ENCODE results near the gene CCDC177. TPM values are rescaled to one million over a fixed set of nuclear protein-coding genes. Genes with fewer than 3 reads are reported as not detected.
"Not testable (repeated sequence)": the region's sequence is repeated elsewhere in the genome, so short reads cannot be mapped to it uniquely, and the experiment has no call there.

CCDC177 gene
- total RNA-seq, 1 donor from 2014 or later = not detected

GRCh38 chr14:69606258-69607184 is 31.9 kb upstream of the CCDC177 start:
- intact Hi-C loops (cut with DNase I) = no loop called here

GRCh38 chr14:69605738-69606137 is 31.1 kb upstream of the CCDC177 start:
- intact Hi-C loops (cut with DNase I) = no loop called here
- DNase-seq (ENCODE audit: low spot score) = no peak

More at GRCh38 chr14:69606258-69607184, 31.9 kb upstream of the CCDC177 start:
- no peak for DNase-seq (ENCODE audit: low spot score)

GRCh38 chr14:69600304-69600891 is 25.7 kb upstream of the CCDC177 start:
- intact Hi-C loops (cut with DNase I) = no loop called here
- DNase-seq (ENCODE audit: low spot score) = no peak

GRCh38 chr14:69599431-69599830 is 24.8 kb upstream of the CCDC177 start:
- intact Hi-C loops (cut with DNase I); DNase-seq (ENCODE audit: low spot score): not testable (repeated sequence)

GRCh38 chr14:69595336-69595735 is 20.7 kb upstream of the CCDC177 start:
- intact Hi-C loops (cut with DNase I) = no loop called here

GRCh38 chr14:69594846-69595245 is 20.2 kb upstream of the CCDC177 start:
- intact Hi-C loops (cut with DNase I) = no loop called here

More at GRCh38 chr14:69595336-69595735, 20.7 kb upstream of the CCDC177 start:
- DNase-seq (ENCODE audit: low spot score) = no peak

GRCh38 chr14:69593018-69593677 is 18.5 kb upstream of the CCDC177 start:
- intact Hi-C loops (cut with DNase I) = no loop called here
- DNase-seq (ENCODE audit: low spot score) = peak; percentile 12

More at GRCh38 chr14:69594846-69595245, 20.2 kb upstream of the CCDC177 start:
- no peak for DNase-seq (ENCODE audit: low spot score)

- DNase-seq (ENCODE audit: low spot score) = no peak
- intact Hi-C loops (cut with DNase I) = no loop called here
Measured at GRCh38 chr14:69591317-69591716, 16.6 kb upstream of the CCDC177 start.

GRCh38 chr14:69587389-69587788 is 12.7 kb upstream of the CCDC177 start:
- no peak for DNase-seq (ENCODE audit: low spot score)
- intact Hi-C loops (cut with DNase I) = loop anchor here (10.0 kb wide), 1 partner anchor 437 kb away; no protein-coding TSS in a partner anchor

GRCh38 chr14:69586404-69586803 is 11.7 kb upstream of the CCDC177 start:
- DNase-seq (ENCODE audit: low spot score) = no peak
- intact Hi-C loops (cut with DNase I) = loop anchor here (10.0 kb wide), 1 partner anchor 438 kb away; no protein-coding TSS in a partner anchor

- intact Hi-C loops (cut with DNase I) = loop anchor here (10.0 kb wide), 1 partner anchor 440 kb away; no protein-coding TSS in a partner anchor
- DNase-seq (ENCODE audit: low spot score) = no peak
Measured at GRCh38 chr14:69584389-69584788, 9.7 kb upstream of the CCDC177 start.

GRCh38 chr14:69582829-69583228 is 8.2 kb upstream of the CCDC177 start:
- DNase-seq (ENCODE audit: low spot score) = no peak
- intact Hi-C loops (cut with DNase I) = loop anchor here (1.0 to 10.0 kb wide), 2 partner anchors 144 to 442 kb away; no protein-coding TSS in a partner anchor

GRCh38 chr14:69582212-69582611 is 7.5 kb upstream of the CCDC177 start:
- no peak for DNase-seq (ENCODE audit: low spot score)
- intact Hi-C loops (cut with DNase I) = loop anchor here (10.0 kb wide), 1 partner anchor 443 kb away; no protein-coding TSS in a partner anchor

- no peak for DNase-seq (ENCODE audit: low spot score)
- intact Hi-C loops (cut with DNase I) = loop anchor here (10.0 kb wide), 1 partner anchor 443 kb away; no protein-coding TSS in a partner anchor
Measured at GRCh38 chr14:69581316-69581935, 6.8 kb upstream of the CCDC177 start.

GRCh38 chr14:69580009-69580577 is 5.4 kb upstream of the CCDC177 start:
- intact Hi-C loops (cut with DNase I) = loop anchor here (10.0 kb wide), 1 partner anchor 445 kb away; no protein-coding TSS in a partner anchor

GRCh38 chr14:69579476-69579875 is 4.8 kb upstream of the CCDC177 start:
- intact Hi-C loops (cut with DNase I) = no loop called here
- DNase-seq (ENCODE audit: low spot score) = no peak

More at GRCh38 chr14:69580009-69580577, 5.4 kb upstream of the CCDC177 start:
- DNase-seq (ENCODE audit: low spot score) = no peak

GRCh38 chr14:69574954-69575295 is 254 bp upstream of the CCDC177 start:
- no peak for DNase-seq (ENCODE audit: low spot score)
- intact Hi-C loops (cut with DNase I) = no loop called here

GRCh38 chr14:69573831-69574262 is 824 bp downstream of the CCDC177 start:
- intact Hi-C loops (cut with DNase I) = no loop called here
- DNase-seq (ENCODE audit: low spot score) = no peak
